ENCODE data around the gene PPAN.

Gene PPAN

GRCh38 chr19:10114651-10115391 lies 8.7 kb downstream of the PPAN start:
- Histone ChIP-seq H3K36me3 (ENCODE audit: control insufficient read depth in 2 of 2, insufficient read depth in 2 of 2, low read length in 2 of 2) (peaks cover 31 to 35% of the 10 kb centered on the region in 2 donors), H3K27ac (ENCODE audit: low read length) (no peak overlapping the region), H3K27me3 (ENCODE audit: control insufficient read depth in 1 of 2, insufficient read depth in 2 of 2, low read length in 2 of 2) (no peaks in the 10 kb centered on the region), H3K9me3 (ENCODE audit: control insufficient read depth in 2 of 2, low read length in 2 of 2) (no peaks in the 10 kb centered on the region), H3K9ac (ENCODE audit: low read length in 2 of 2) (no peak overlapping the region), H3K4me1 (ENCODE audit: control insufficient read depth, insufficient read depth, low read length) (peaks cover 24% of the 10 kb centered on the region), H3K4me3 (ENCODE audit: low read length in 2 of 2) (no peak overlapping the region)

GRCh38 chr19:10115392-10116084 lies 9.4 kb downstream of the PPAN start:
- Histone ChIP-seq H3K9me3 (ENCODE audit: control insufficient read depth in 2 of 2, low read length in 2 of 2) (no peaks in the 10 kb centered on the region), H3K27ac (ENCODE audit: low read length) (no peak overlapping the region), H3K4me3 (ENCODE audit: low read length in 2 of 2) (no peak overlapping the region), H3K27me3 (ENCODE audit: control insufficient read depth in 1 of 2, insufficient read depth in 2 of 2, low read length in 2 of 2) (no peaks in the 10 kb centered on the region), H3K4me1 (ENCODE audit: control insufficient read depth, insufficient read depth, low read length) (peaks cover 28% of the 10 kb centered on the region), H3K36me3 (ENCODE audit: control insufficient read depth in 2 of 2, insufficient read depth in 2 of 2, low read length in 2 of 2) (peaks cover 26 to 28% of the 10 kb centered on the region in 2 donors), H3K9ac (ENCODE audit: low read length in 2 of 2) (no peak overlapping the region)

- Histone ChIP-seq H3K27me3 (ENCODE audit: control insufficient read depth in 1 of 2, insufficient read depth in 2 of 2, low read length in 2 of 2) (no peaks in the 10 kb centered on the region), H3K9ac (ENCODE audit: low read length in 2 of 2) (no peak overlapping the region), H3K4me1 (ENCODE audit: control insufficient read depth, insufficient read depth, low read length) (peaks cover 28% of the 10 kb centered on the region), H3K36me3 (ENCODE audit: control insufficient read depth in 2 of 2, insufficient read depth in 2 of 2, low read length in 2 of 2) (peaks cover 23 to 26% of the 10 kb centered on the region in 2 donors), H3K4me3 (ENCODE audit: low read length in 2 of 2) (no peak overlapping the region), H3K27ac (ENCODE audit: low read length) (no peak overlapping the region), H3K9me3 (ENCODE audit: control insufficient read depth in 2 of 2, low read length in 2 of 2) (no peaks in the 10 kb centered on the region)
These were observed 10.1 kb downstream of the PPAN start for GRCh38 chr19:10116085-10116865.

- H3K4me1 ChIP-seq (ENCODE audit: control insufficient read depth, insufficient read depth, low read length): peaks cover 29% of the 10 kb centered on the region
- no peaks in the 10 kb centered on the region for H3K9me3 ChIP-seq (ENCODE audit: control insufficient read depth in 2 of 2, low read length in 2 of 2)
- no peak overlapping the region for H3K9ac ChIP-seq (ENCODE audit: low read length in 2 of 2)
- no peak overlapping the region for H3K27ac ChIP-seq (ENCODE audit: low read length)
- H3K36me3 ChIP-seq (ENCODE audit: control insufficient read depth in 2 of 2, insufficient read depth in 2 of 2, low read length in 2 of 2): peaks cover 22 to 26% of the 10 kb centered on the region in 2 donors
- no peak overlapping the region for H3K4me3 ChIP-seq (ENCODE audit: low read length in 2 of 2)
- no peaks in the 10 kb centered on the region for H3K27me3 ChIP-seq (ENCODE audit: control insufficient read depth in 1 of 2, insufficient read depth in 2 of 2, low read length in 2 of 2)
These were observed 10.9 kb downstream of the PPAN start for GRCh38 chr19:10116866-10117616.

GRCh38 chr19:10118960-10119359 lies 12.8 kb downstream of the PPAN start:
- Histone ChIP-seq H3K9ac (ENCODE audit: low read length in 2 of 2) (peak overlapping the region; percentile 94 to 97), H3K36me3 (ENCODE audit: control insufficient read depth in 2 of 2, insufficient read depth in 2 of 2, low read length in 2 of 2) (peaks cover 22 to 26% of the 10 kb centered on the region in 2 donors), H3K27ac (ENCODE audit: low read length) (no peak overlapping the region), H3K4me3 (ENCODE audit: low read length in 2 of 2) (peak overlapping the region; percentile 93 to 96), H3K9me3 (ENCODE audit: control insufficient read depth in 2 of 2, low read length in 2 of 2) (no peaks in the 10 kb centered on the region), H3K4me1 (ENCODE audit: control insufficient read depth, insufficient read depth, low read length) (peaks cover 22% of the 10 kb centered on the region), H3K27me3 (ENCODE audit: control insufficient read depth in 1 of 2, insufficient read depth in 2 of 2, low read length in 2 of 2) (no peaks in the 10 kb centered on the region)

GRCh38 chr19:10120538-10121189 lies 14.5 kb downstream of the PPAN start:
- H3K4me3 ChIP-seq (ENCODE audit: low read length in 2 of 2): no peak overlapping the region
- H3K9ac ChIP-seq (ENCODE audit: low read length in 2 of 2): no peak overlapping the region
- H3K36me3 ChIP-seq (ENCODE audit: control insufficient read depth in 2 of 2, insufficient read depth in 2 of 2, low read length in 2 of 2): peaks cover 15 to 22% of the 10 kb centered on the region in 2 donors
- H3K27ac ChIP-seq (ENCODE audit: low read length): no peak overlapping the region
- H3K27me3 ChIP-seq (ENCODE audit: control insufficient read depth in 1 of 2, insufficient read depth in 2 of 2, low read length in 2 of 2): no peaks in the 10 kb centered on the region
- no peaks in the 10 kb centered on the region for H3K9me3 ChIP-seq (ENCODE audit: control insufficient read depth in 2 of 2, low read length in 2 of 2)
- H3K4me1 ChIP-seq (ENCODE audit: control insufficient read depth, insufficient read depth, low read length): peaks cover 22% of the 10 kb centered on the region

- Histone ChIP-seq H3K4me1 (ENCODE audit: control insufficient read depth, insufficient read depth, low read length) (peaks cover 22% of the 10 kb centered on the region), H3K27me3 (ENCODE audit: control insufficient read depth in 1 of 2, insufficient read depth in 2 of 2, low read length in 2 of 2) (no peaks in the 10 kb centered on the region), H3K9me3 (ENCODE audit: control insufficient read depth in 2 of 2, low read length in 2 of 2) (no peaks in the 10 kb centered on the region), H3K9ac (ENCODE audit: low read length in 2 of 2) (no peak overlapping the region), H3K27ac (ENCODE audit: low read length) (no peak overlapping the region), H3K4me3 (ENCODE audit: low read length in 2 of 2) (no peak overlapping the region), H3K36me3 (ENCODE audit: control insufficient read depth in 2 of 2, insufficient read depth in 2 of 2, low read length in 2 of 2) (peaks cover 4 to 8% of the 10 kb centered on the region in 2 donors)
These were observed 15.9 kb downstream of the PPAN start for GRCh38 chr19:10122045-10122444.

- Histone ChIP-seq H3K9ac (ENCODE audit: low read length in 2 of 2) (no peak overlapping the region), H3K4me3 (ENCODE audit: low read length in 2 of 2) (no peak overlapping the region), H3K36me3 (ENCODE audit: control insufficient read depth in 2 of 2, insufficient read depth in 2 of 2, low read length in 2 of 2) (no peaks in the 10 kb centered on the region), H3K27me3 (ENCODE audit: control insufficient read depth in 1 of 2, insufficient read depth in 2 of 2, low read length in 2 of 2) (no peaks in the 10 kb centered on the region), H3K4me1 (ENCODE audit: control insufficient read depth, insufficient read depth, low read length) (peaks cover 7% of the 10 kb centered on the region), H3K9me3 (ENCODE audit: control insufficient read depth in 2 of 2, low read length in 2 of 2) (no peaks in the 10 kb centered on the region), H3K27ac (ENCODE audit: low read length) (no peak overlapping the region)
These were observed 18.3 kb downstream of the PPAN start for GRCh38 chr19:10124429-10124828.

- H3K36me3 ChIP-seq (ENCODE audit: control insufficient read depth in 2 of 2, insufficient read depth in 2 of 2, low read length in 2 of 2): no peaks in the 10 kb centered on the region
- peaks cover 2% of the 10 kb centered on the region for H3K4me1 ChIP-seq (ENCODE audit: control insufficient read depth, insufficient read depth, low read length)
- no peak overlapping the region for H3K27ac ChIP-seq (ENCODE audit: low read length)
- no peak overlapping the region for H3K4me3 ChIP-seq (ENCODE audit: low read length in 2 of 2)
- H3K9ac ChIP-seq (ENCODE audit: low read length in 2 of 2): no peak overlapping the region
- no peaks in the 10 kb centered on the region for H3K9me3 ChIP-seq (ENCODE audit: control insufficient read depth in 2 of 2, low read length in 2 of 2)
- H3K27me3 ChIP-seq (ENCODE audit: control insufficient read depth in 1 of 2, insufficient read depth in 2 of 2, low read length in 2 of 2): no peaks in the 10 kb centered on the region
These were observed 20.1 kb downstream of the PPAN start for GRCh38 chr19:10126213-10126639.

GRCh38 chr19:10132905-10133304 lies 26.7 kb downstream of the PPAN start:
- peaks cover 10 to 27% of the 10 kb centered on the region in 2 donors for H3K36me3 ChIP-seq (ENCODE audit: control insufficient read depth in 2 of 2, insufficient read depth in 2 of 2, low read length in 2 of 2)
- H3K9ac ChIP-seq (ENCODE audit: low read length in 2 of 2): no peak overlapping the region
- no peaks in the 10 kb centered on the region for H3K9me3 ChIP-seq (ENCODE audit: control insufficient read depth in 2 of 2, low read length in 2 of 2)
- H3K27me3 ChIP-seq (ENCODE audit: control insufficient read depth in 1 of 2, insufficient read depth in 2 of 2, low read length in 2 of 2): no peaks in the 10 kb centered on the region
- H3K27ac ChIP-seq (ENCODE audit: low read length): no peak overlapping the region
- no peaks in the 10 kb centered on the region for H3K4me1 ChIP-seq (ENCODE audit: control insufficient read depth, insufficient read depth, low read length)
- no peak overlapping the region for H3K4me3 ChIP-seq (ENCODE audit: low read length in 2 of 2)
